Endothelial cell (in vitro differentiated cells): ENCODE results near the gene NEMP1. TPM values are rescaled to one million over a fixed set of nuclear protein-coding genes. Genes with fewer than 3 reads are reported as not detected.

Experiments used
- DNase-seq: peaks from one replicate; pipeline ENCODE4 v3.0.0; 2021; ENCODE audit warnings: low spot score
- H3K27ac Mint-ChIP-seq: one replicate; pipeline ENCODE4 v1.8.0; 2021; ENCODE audit warnings: mixed read lengths, inconsistent platforms; ENCODE audit not compliant: unreplicated experiment
- H3K27me3 Mint-ChIP-seq: one replicate; pipeline ENCODE4 v1.8.0; 2021; ENCODE audit warnings: mild to moderate bottlenecking, moderate library complexity, mixed read lengths, inconsistent platforms; ENCODE audit not compliant: unreplicated experiment
- H3K36me3 Mint-ChIP-seq: one replicate; pipeline ENCODE4 v1.8.0; 2021; ENCODE audit warnings: mild to moderate bottlenecking, low read depth, mixed read lengths, inconsistent platforms; ENCODE audit not compliant: unreplicated experiment
- H3K4me1 Mint-ChIP-seq: one replicate; pipeline ENCODE4 v1.8.0; 2021; ENCODE audit warnings: mild to moderate bottlenecking, mixed read lengths, inconsistent platforms; ENCODE audit not compliant: unreplicated experiment
- H3K4me3 Mint-ChIP-seq: one replicate; pipeline ENCODE4 v1.8.0; 2021; ENCODE audit warnings: mild to moderate bottlenecking, mixed read lengths, inconsistent platforms; ENCODE audit not compliant: unreplicated experiment
- H3K9me3 Mint-ChIP-seq: one replicate; pipeline ENCODE4 v1.8.0; 2021; ENCODE audit warnings: mixed read lengths, inconsistent platforms; ENCODE audit not compliant: unreplicated experiment
- total RNA-seq: library from RNA; stranded (reverse); fragmentation: NEBNext Ultra II Directional; extraction: Animal tissue kit (Norgen Biotek cat#: 25700); gene quantifications from one replicate; pipeline ENCODE4 v1.2.1, GENCODE V29; 2021; ENCODE audit not compliant: unreplicated experiment
- TF ChIP-seq, protein P1 (sequence below): fragments of 200-600 bp; sonication (generic); IDR thresholded peaks from one replicate; pipeline ENCODE4 v1.5.0; 2021; ENCODE audit warnings: antibody characterized with exemption; ENCODE audit not compliant: unreplicated experiment

The NEMP1 gene
- total RNA-seq, 1 donor from 2014 or later = 17.6 TPM

DNA sequence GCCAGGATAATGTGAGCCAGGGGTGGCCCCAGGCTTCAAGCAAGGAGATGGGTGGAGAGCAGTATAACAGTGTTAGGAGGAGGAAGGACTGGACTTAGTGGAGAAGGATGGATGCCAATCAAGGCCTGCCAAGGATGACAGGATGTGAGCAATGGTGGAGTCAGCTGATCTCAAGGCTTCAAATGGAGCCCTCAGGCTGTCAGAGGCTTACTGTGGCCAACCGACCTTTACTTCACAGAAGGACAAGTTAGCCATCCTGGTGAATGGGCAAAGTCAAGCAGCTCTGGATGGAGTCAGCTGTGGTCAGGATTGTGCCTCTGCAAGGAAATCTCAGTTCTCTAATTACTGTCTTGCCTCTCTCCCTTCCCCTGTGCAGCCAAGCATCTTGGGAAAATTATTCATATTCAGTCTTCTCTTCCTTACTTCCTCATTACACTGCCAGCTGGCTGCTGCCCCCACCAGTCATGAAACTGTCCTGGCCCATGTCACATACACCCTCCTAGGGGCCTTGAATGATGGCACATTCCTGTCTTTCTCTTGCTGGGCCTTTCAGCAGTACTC lies 40.2 kb upstream of the NEMP1 start:
- no peak overlapping the region for H3K4me3 Mint-ChIP-seq
- no peaks in the 10 kb centered on the region for H3K4me1 Mint-ChIP-seq
- H3K27me3 Mint-ChIP-seq = no peaks in the 10 kb centered on the region
- DNase-seq = no peak
- no peak overlapping the region for H3K27ac Mint-ChIP-seq
- no peaks in the 10 kb centered on the region for H3K36me3 Mint-ChIP-seq
- TF ChIP-seq, protein P1, sequence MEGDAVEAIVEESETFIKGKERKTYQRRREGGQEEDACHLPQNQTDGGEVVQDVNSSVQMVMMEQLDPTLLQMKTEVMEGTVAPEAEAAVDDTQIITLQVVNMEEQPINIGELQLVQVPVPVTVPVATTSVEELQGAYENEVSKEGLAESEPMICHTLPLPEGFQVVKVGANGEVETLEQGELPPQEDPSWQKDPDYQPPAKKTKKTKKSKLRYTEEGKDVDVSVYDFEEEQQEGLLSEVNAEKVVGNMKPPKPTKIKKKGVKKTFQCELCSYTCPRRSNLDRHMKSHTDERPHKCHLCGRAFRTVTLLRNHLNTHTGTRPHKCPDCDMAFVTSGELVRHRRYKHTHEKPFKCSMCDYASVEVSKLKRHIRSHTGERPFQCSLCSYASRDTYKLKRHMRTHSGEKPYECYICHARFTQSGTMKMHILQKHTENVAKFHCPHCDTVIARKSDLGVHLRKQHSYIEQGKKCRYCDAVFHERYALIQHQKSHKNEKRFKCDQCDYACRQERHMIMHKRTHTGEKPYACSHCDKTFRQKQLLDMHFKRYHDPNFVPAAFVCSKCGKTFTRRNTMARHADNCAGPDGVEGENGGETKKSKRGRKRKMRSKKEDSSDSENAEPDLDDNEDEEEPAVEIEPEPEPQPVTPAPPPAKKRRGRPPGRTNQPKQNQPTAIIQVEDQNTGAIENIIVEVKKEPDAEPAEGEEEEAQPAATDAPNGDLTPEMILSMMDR = no peak
- H3K9me3 Mint-ChIP-seq = no peaks in the 10 kb centered on the region

DNA sequence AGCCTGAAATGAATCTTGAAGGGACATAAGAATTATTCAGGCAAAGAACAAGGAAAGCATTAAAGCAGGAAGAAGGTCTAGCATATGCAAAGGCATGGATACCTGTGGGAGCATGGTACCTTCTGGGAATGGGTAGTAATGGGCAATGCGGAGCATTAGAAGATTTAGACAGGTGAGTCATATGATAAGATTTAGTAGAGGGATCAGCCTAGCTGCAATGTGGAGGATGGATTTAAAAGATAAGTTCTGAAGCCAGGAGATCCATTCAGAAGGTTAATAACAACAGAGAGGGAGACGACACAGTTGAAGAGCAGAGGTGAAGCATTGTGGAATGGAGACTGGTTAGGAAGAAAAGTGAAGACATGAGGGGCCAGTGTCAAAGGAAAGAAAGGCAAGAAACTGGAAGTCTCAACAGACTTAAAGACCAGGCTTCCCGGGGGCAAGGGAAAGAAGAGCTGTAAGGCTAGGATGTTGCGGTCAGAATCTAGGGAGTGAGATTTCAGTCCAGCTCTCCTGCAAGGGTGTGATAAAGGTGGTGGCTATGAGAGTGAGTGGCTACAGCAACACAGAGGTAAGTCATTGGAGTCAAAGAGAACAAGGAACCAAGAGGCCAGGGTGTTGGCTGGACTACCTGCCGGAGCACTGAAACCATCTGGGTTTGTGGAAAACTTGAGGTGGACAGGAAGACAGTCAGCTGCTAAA lies 38.1 kb upstream of the NEMP1 start:
- no peak for DNase-seq
- peaks cover 4% of the 10 kb centered on the region for H3K36me3 Mint-ChIP-seq
- H3K4me1 Mint-ChIP-seq = peaks cover 5% of the 10 kb centered on the region
- peaks cover 6% of the 10 kb centered on the region for H3K27me3 Mint-ChIP-seq
- H3K9me3 Mint-ChIP-seq = no peaks in the 10 kb centered on the region
- no peak overlapping the region for H3K27ac Mint-ChIP-seq
- no peak overlapping the region for H3K4me3 Mint-ChIP-seq
- TF ChIP-seq, protein P1 = no peak

DNA sequence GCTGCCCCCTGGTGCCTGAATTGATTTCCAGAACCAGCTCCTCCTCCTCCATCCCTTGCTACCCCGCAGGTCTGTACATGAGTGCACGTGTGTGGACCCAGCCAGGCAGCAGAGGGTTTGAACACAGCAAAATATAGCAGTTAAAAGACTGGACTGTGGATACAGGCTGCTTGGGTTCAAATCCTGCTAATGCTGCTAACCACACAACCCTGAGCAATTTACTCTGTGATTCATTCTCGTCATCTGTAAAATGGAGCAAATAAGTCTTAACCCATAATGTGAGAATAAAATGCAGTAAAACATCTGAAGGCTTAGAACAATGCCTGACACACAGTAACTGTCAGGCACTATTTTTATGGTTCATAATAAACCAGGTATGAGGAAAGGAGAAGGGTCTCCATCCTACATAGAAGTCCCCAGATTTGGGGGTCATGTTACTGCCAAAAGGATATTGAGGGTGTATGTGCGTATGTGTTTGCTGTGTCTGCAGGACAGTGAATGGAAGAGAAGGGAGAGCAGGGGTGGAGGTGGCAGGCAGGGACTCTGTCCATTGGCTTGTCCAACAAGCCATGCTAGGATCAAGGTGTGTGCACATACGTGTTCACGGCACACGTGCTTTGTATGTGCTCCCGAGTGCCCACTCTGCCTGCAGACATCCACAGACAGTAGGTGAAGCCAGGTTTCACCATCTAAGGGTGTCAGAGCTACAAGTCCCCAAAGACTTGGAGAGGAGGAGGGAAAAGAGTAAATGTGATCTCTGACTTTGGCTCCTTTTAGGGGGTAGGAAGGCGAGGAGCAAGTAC lies 34.1 kb upstream of the NEMP1 start:
- no peak for DNase-seq
- H3K9me3 Mint-ChIP-seq = no peaks in the 10 kb centered on the region
- H3K27ac Mint-ChIP-seq = no peak overlapping the region
- H3K4me1 Mint-ChIP-seq = peaks cover 24% of the 10 kb centered on the region
- H3K4me3 Mint-ChIP-seq = peak overlapping the region; percentile 99
- peaks cover 13% of the 10 kb centered on the region for H3K27me3 Mint-ChIP-seq
- TF ChIP-seq, protein P1 = peak; percentile 71
- H3K36me3 Mint-ChIP-seq = peaks cover 10% of the 10 kb centered on the region

DNA sequence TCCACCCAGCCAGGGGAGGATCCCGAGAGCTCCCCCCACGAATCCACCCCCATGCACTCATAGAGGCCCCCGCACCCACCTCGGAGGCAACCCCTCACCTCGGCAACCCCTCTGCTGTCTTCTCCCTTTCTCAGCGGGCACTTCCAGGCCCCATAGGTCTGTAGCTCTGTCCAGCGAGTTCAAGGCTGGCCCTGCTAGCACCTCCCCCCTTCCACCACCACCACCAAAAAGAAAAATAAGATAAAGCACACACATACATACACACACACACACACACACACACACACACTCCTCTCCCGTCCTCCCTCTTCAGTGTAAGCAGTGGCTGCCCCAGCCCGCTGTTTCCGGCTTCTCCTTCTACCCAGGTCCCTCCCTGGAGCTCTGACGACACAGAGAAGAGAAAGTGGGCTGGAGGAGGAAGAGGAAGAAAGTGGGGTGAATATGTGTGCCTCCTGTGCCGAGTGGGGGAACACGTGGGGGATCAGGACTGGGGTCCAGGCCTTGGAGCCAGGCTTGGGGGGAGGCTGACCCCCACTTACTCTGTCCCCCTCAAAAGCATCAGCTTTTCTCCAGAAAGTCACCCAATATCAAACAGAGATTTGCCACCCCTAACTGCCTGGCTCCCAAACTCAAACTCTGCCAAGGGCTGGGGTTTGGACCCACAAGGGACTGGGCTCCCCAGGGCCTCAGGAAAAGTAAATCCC lies 32.6 kb upstream of the NEMP1 start, which contains the start of gene STAT6:
Gene STAT6, minus strand, starts transcription at position 332 of the 704 bp plus-strand sequence. CDS start 3,084 bp downstream, outside the sequence.
- DNase-seq = peak; percentile 58
- Mint-ChIP-seq H3K27me3 (peaks cover 18% of the 10 kb centered on the region), H3K9me3 (no peaks in the 10 kb centered on the region), H3K36me3 (peaks cover 25% of the 10 kb centered on the region), H3K4me1 (peaks cover 32% of the 10 kb centered on the region), H3K4me3 (peak within 1 kb of the TSS; percentile 99), H3K27ac (peak within 1 kb of the TSS; percentile 95)
- TF ChIP-seq, protein P1 = no peak
